Caki2 (cell line): Measurements from ENCODE around the gene TCF20. TPM values are rescaled to one million over a fixed set of nuclear protein-coding genes. Genes with fewer than 3 reads are reported as not detected.

Source experiments
- DNase-seq: peaks from one replicate; pipeline ENCODE4 v3.0.0-alpha.2; 2015; ENCODE audit warnings: low read depth
- in situ Hi-C: cut with HindIII; loops from 2 replicates; pipeline ENCODE4 v1.10.0; 2016; ENCODE audit warnings: low sequenced_read_pairs, low pct_unique_long_range_greater_than_20kb, mixed read lengths
- total RNA-seq: library from RNA; depleted of rRNA; stranded (reverse); fragments of >200 nt; shearing (Covaris generic); gene quantifications from 2 replicates; pipeline ENCODE4 v1.2.3, GENCODE V29; 2014; ENCODE audit warnings: low replicate concordance

Gene TCF20
- total RNA-seq, 1 experiment from 2014 or later, result 16.9 TPM

GRCh38 chr22:42284643-42285181, 14.3 kb upstream of the TCF20 start:
- in situ Hi-C loops, result no loop called here
- no peak for DNase-seq

GRCh38 chr22:42284202-42284591, 13.7 kb upstream of the TCF20 start:
- DNase-seq, result no peak

GRCh38 chr22:42283278-42284201, 13.1 kb upstream of the TCF20 start:
- in situ Hi-C loops, result no loop called here
- no peak for DNase-seq

More at GRCh38 chr22:42284202-42284591, 13.7 kb upstream of the TCF20 start:
- in situ Hi-C loops, result no loop called here

GRCh38 chr22:42282943-42283277, 12.5 kb upstream of the TCF20 start:
- DNase-seq, result no peak
- in situ Hi-C loops, result no loop called here

GRCh38 chr22:42282252-42282942, 11.9 kb upstream of the TCF20 start:
- in situ Hi-C loops, result no loop called here
- no peak for DNase-seq

GRCh38 chr22:42281706-42282251, 11.3 kb upstream of the TCF20 start:
- in situ Hi-C loops, result no loop called here
- no peak for DNase-seq

GRCh38 chr22:42281284-42281683, 10.8 kb upstream of the TCF20 start:
- in situ Hi-C loops, result no loop called here
- no peak for DNase-seq

- DNase-seq, result no peak
- in situ Hi-C loops, result no loop called here
Measured at GRCh38 chr22:42280836-42281235, 10.4 kb upstream of the TCF20 start.

- in situ Hi-C loops, result no loop called here
- no peak for DNase-seq
Measured at GRCh38 chr22:42280140-42280539, 9.7 kb upstream of the TCF20 start.

GRCh38 chr22:42279425-42280020, 9.1 kb upstream of the TCF20 start:
- in situ Hi-C loops, result no loop called here
- DNase-seq, result no peak

GRCh38 chr22:42277988-42278776, 7.7 kb upstream of the TCF20 start:
- in situ Hi-C loops, result no loop called here

GRCh38 chr22:42277232-42277753, 6.8 kb upstream of the TCF20 start:
- DNase-seq, result no peak
- in situ Hi-C loops, result no loop called here

More at GRCh38 chr22:42277988-42278776, 7.7 kb upstream of the TCF20 start:
- no peak for DNase-seq

GRCh38 chr22:42275970-42276369, 5.5 kb upstream of the TCF20 start:
- DNase-seq, result no peak
- in situ Hi-C loops, result no loop called here

GRCh38 chr22:42275176-42275575, 4.7 kb upstream of the TCF20 start:
- in situ Hi-C loops, result no loop called here
- no peak for DNase-seq

GRCh38 chr22:42273855-42274451, 3.5 kb upstream of the TCF20 start:
- no peak for DNase-seq
- in situ Hi-C loops, result no loop called here

GRCh38 chr22:42272431-42272999, 2.1 kb upstream of the TCF20 start:
- DNase-seq, result no peak
- in situ Hi-C loops, result no loop called here

- in situ Hi-C loops, result no loop called here
- DNase-seq, result no peak
Measured at GRCh38 chr22:42271906-42272305, 1.5 kb upstream of the TCF20 start.
